Measurements from ENCODE around the gene GREB1. TPM values are rescaled to one million over a fixed set of nuclear protein-coding genes. Genes with fewer than 3 reads are reported as not detected.
A peak's percentile ranks its signal among the peaks of the same experiment; 100 is the strongest.

The GREB1 gene
- total and polyA plus RNA-seq, 2 of the 13 experiments (the other 11 are each of a cell fraction or from before 2014, with no cell fraction given) = 31.3 to 61.2 TPM

DNA sequence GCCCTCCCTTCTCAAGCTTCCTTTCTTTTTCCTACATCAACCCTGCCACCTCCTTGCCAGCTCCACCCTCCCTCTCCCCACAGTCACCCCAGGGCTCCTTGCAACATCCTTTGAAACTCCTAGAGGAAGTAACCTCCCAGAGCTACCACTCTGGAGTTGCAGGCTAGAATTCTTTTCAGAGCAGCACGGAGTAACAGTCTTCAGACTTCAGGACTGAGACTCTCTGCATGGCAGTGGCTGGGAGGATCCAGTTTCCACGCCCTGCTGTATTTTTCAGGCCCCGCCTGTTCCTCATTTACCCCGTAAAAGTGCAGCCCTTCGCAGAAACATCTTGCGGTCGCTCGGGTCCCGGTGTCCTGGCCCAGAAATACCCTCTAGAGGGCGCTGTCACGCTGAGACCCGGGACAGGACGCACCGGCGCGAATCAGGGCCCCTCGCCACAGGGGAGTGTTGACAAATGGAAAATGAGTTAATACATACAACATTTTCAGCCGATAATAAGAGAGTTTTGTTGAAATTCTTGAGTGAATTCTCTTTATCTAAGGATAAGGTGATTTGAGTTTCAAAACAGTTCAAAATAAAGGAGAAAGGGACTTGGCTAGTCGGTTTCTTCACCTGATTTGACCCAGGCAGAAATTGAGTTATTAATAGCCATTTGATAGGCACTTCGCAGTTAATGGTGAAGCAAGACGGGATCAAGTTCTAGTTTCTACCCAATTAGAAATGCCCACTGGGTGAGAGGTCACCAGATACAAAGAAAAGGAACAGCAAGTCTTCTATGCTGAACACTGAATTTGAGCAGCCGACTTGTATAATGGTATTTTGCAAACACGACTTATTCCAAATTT is 154.6 kb downstream of the GREB1 start (continued):
- TF ChIP-seq ZNF160 (CRISPR knock-in tag; IDR thresholded peaks at IDR 0.05) = no peak
- TF ChIP-seq HNF1B (CRISPR knock-in tag; IDR thresholded peaks at IDR 0.05) = no peak
- 0 out of 2 replicates have a peak, but pooled peaks have one; percentile 32 for TF ChIP-seq ZNF558 (CRISPR knock-in tag; IDR thresholded peaks at IDR 0.05; ENCODE audit: borderline replicate concordance)
- TF ChIP-seq MIER3 (CRISPR knock-in tag; IDR thresholded peaks at IDR 0.05; ENCODE audit: borderline replicate concordance) = no peak
- TF ChIP-seq SMARCE1 (IDR thresholded peaks at IDR 0.05; ENCODE audit: borderline replicate concordance) = no peak
- TF ChIP-seq ELF3 (CRISPR knock-in tag; IDR thresholded peaks at IDR 0.05) = 0 out of 2 replicates have a peak, but pooled peaks have one; percentile 25
- TF ChIP-seq ZNF367 (CRISPR knock-in tag; IDR thresholded peaks at IDR 0.05; ENCODE audit: borderline replicate concordance) = no peak
- no peak for TF ChIP-seq LRRFIP1 (CRISPR knock-in tag; conservative IDR thresholded peaks at IDR 0.05)
- TF ChIP-seq, protein P1, sequence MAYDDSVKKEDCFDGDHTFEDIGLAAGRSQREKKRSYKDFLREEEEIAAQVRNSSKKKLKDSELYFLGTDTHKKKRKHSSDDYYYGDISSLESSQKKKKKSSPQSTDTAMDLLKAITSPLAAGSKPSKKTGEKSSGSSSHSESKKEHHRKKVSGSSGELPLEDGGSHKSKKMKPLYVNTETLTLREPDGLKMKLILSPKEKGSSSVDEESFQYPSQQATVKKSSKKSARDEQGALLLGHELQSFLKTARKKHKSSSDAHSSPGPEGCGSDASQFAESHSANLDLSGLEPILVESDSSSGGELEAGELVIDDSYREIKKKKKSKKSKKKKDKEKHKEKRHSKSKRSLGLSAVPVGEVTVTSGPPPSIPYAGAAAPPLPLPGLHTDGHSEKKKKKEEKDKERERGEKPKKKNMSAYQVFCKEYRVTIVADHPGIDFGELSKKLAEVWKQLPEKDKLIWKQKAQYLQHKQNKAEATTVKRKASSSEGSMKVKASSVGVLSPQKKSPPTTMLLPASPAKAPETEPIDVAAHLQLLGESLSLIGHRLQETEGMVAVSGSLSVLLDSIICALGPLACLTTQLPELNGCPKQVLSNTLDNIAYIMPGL (CRISPR knock-in tag; IDR thresholded peaks at IDR 0.05; ENCODE audit: borderline replicate concordance in 1 of 2, low read depth in 1 of 2) = peak; percentile 48 to 79; a peak in 3 of 4 replicates
- TF ChIP-seq, protein P2, sequence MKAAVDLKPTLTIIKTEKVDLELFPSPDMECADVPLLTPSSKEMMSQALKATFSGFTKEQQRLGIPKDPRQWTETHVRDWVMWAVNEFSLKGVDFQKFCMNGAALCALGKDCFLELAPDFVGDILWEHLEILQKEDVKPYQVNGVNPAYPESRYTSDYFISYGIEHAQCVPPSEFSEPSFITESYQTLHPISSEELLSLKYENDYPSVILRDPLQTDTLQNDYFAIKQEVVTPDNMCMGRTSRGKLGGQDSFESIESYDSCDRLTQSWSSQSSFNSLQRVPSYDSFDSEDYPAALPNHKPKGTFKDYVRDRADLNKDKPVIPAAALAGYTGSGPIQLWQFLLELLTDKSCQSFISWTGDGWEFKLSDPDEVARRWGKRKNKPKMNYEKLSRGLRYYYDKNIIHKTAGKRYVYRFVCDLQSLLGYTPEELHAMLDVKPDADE (CRISPR knock-in tag; IDR thresholded peaks at IDR 0.05) = no peak
- no peak for TF ChIP-seq HES4 (CRISPR knock-in tag; IDR thresholded peaks at IDR 0.05; ENCODE audit: borderline replicate concordance)
- no peak for TF ChIP-seq ZFP36L1 (CRISPR knock-in tag; IDR thresholded peaks at IDR 0.05)
- TF ChIP-seq ZMYM4 (CRISPR knock-in tag; IDR thresholded peaks at IDR 0.05) = peak; percentile 46; the same call in 1 of the 2 replicates
- 0 out of 2 replicates have a peak, but pooled peaks have one; percentile 49 for TF ChIP-seq THRA (CRISPR knock-in tag; IDR thresholded peaks at IDR 0.05; ENCODE audit: borderline replicate concordance)

Measured in HepG2 (cell line).